Osteoblast (primary cell): ENCODE data around the gene AXIN2. TPM values are rescaled to one million over a fixed set of nuclear protein-coding genes. Genes with fewer than 3 reads are reported as not detected.

Experiments
- DNase-seq: peaks from one replicate; pipeline ENCODE4 v3.0.0; 2011; ENCODE audit warnings: low spot score, mixed read lengths; ENCODE audit not compliant: insufficient read length; ENCODE audit errors: missing footprints
- H2AFZ ChIP-seq: 2 replicates; pipeline ENCODE4 v1.6.0; 2011; ENCODE audit warnings: mild to moderate bottlenecking, low read length
- H3K27ac ChIP-seq: 2 replicates; pipeline ENCODE4 v1.5.1; 2011; ENCODE audit warnings: mild to moderate bottlenecking, low read depth, low read length, moderate library complexity
- H3K27me3 ChIP-seq: 2 replicates; pipeline ENCODE4 v1.6.0; 2012; ENCODE audit warnings: mild to moderate bottlenecking, control low read depth, inconsistent platforms, low read length, moderate library complexity; ENCODE audit not compliant: insufficient read depth
- H3K36me3 ChIP-seq: 2 replicates; pipeline ENCODE4 v1.5.1; 2011; ENCODE audit warnings: mild to moderate bottlenecking, low read length, control low read depth, moderate library complexity; ENCODE audit not compliant: insufficient read depth
- H3K4me1 ChIP-seq: 2 replicates; pipeline ENCODE4 v1.5.1; 2011; ENCODE audit warnings: mild to moderate bottlenecking, low read length, control low read depth, moderate library complexity; ENCODE audit not compliant: insufficient read depth
- H3K4me2 ChIP-seq: 2 replicates; pipeline ENCODE4 v1.6.0; 2011; ENCODE audit warnings: mild to moderate bottlenecking, low read length; ENCODE audit not compliant: insufficient read depth
- H3K4me3 ChIP-seq: fragments of 200-600 bp; sonication (generic); 3 replicates; pipeline ENCODE4 v1.5.1; 2012; ENCODE audit warnings: mild to moderate bottlenecking, low read length, inconsistent platforms; ENCODE audit not compliant: insufficient read depth
- H3K79me2 ChIP-seq: 2 replicates; pipeline ENCODE4 v1.6.0; 2012; ENCODE audit warnings: mild to moderate bottlenecking, low read length, control low read depth, inconsistent platforms; ENCODE audit not compliant: insufficient read depth
- H3K9me3 ChIP-seq: 2 replicates; pipeline ENCODE4 v1.5.1; 2011; ENCODE audit warnings: low read depth, low read length, control low read depth
- H4K20me1 ChIP-seq: 2 replicates; pipeline ENCODE4 v1.6.0; 2012; ENCODE audit warnings: mild to moderate bottlenecking, low read length, control low read depth; ENCODE audit not compliant: insufficient read depth
- total RNA-seq: library from RNA; depleted of rRNA; stranded (reverse); fragments of >200 nt; gene quantifications from 2 replicates; pipeline ENCODE4 v1.2.3, GENCODE V29; 2012
- TF ChIP-seq, protein P1 (sequence below): IDR thresholded peaks from 2 replicates; pipeline ENCODE4 v1.5.1; 2011; ENCODE audit warnings: mild to moderate bottlenecking, low read depth, low read length, moderate library complexity; ENCODE audit errors: extremely low read depth

AXIN2 gene
- total RNA-seq, 1 donor = 5.1 TPM

DNA sequence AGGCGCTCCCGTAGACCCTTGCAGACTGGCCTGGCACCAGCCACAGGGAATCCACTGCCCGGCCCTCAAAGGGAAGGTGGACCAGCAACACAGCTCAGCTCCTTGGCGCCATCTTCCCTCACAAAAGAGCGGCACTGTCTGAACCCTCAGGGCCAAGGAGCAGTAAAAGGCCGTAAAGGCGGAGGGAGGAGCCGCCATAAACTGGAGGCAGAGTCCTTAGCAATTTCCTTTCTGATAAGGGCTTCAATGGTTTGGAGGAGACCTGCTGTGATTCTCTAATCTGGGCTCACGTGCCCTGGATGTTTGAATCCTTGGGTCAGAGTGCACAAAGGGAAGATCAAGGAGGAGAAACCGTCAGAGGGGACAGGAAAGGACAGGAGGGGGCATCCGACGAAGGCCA, 15.5 kb upstream of the AXIN2 start:
- H3K27me3 ChIP-seq = no peaks in the 10 kb centered on the region
- no peaks in the 10 kb centered on the region for H3K36me3 ChIP-seq
- H2AFZ ChIP-seq = no peak overlapping the region
- H3K4me3 ChIP-seq = no peak overlapping the region
- TF ChIP-seq, protein P1, sequence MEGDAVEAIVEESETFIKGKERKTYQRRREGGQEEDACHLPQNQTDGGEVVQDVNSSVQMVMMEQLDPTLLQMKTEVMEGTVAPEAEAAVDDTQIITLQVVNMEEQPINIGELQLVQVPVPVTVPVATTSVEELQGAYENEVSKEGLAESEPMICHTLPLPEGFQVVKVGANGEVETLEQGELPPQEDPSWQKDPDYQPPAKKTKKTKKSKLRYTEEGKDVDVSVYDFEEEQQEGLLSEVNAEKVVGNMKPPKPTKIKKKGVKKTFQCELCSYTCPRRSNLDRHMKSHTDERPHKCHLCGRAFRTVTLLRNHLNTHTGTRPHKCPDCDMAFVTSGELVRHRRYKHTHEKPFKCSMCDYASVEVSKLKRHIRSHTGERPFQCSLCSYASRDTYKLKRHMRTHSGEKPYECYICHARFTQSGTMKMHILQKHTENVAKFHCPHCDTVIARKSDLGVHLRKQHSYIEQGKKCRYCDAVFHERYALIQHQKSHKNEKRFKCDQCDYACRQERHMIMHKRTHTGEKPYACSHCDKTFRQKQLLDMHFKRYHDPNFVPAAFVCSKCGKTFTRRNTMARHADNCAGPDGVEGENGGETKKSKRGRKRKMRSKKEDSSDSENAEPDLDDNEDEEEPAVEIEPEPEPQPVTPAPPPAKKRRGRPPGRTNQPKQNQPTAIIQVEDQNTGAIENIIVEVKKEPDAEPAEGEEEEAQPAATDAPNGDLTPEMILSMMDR = no peak
- no peak overlapping the region for H3K27ac ChIP-seq
- no peaks in the 10 kb centered on the region for H3K79me2 ChIP-seq
- no peaks in the 10 kb centered on the region for H3K4me1 ChIP-seq
- no peak for DNase-seq
- no peaks in the 10 kb centered on the region for H4K20me1 ChIP-seq
- no peaks in the 10 kb centered on the region for H3K9me3 ChIP-seq
- no peak overlapping the region for H3K4me2 ChIP-seq

- Histone ChIP-seq H3K27ac (no peak overlapping the region), H3K36me3 (no peaks in the 10 kb centered on the region), H2AFZ (no peak overlapping the region), H3K9me3 (no peaks in the 10 kb centered on the region), H4K20me1 (no peaks in the 10 kb centered on the region), H3K27me3 (no peaks in the 10 kb centered on the region), H3K4me2 (no peak overlapping the region), H3K4me1 (no peaks in the 10 kb centered on the region), H3K4me3 (no peak overlapping the region), H3K79me2 (no peaks in the 10 kb centered on the region)
- TF ChIP-seq, protein P1 = no peak
- DNase-seq = no peak
Observed at GRCh38 chr17:65573282-65573602, 11.8 kb upstream of the AXIN2 start.

DNA sequence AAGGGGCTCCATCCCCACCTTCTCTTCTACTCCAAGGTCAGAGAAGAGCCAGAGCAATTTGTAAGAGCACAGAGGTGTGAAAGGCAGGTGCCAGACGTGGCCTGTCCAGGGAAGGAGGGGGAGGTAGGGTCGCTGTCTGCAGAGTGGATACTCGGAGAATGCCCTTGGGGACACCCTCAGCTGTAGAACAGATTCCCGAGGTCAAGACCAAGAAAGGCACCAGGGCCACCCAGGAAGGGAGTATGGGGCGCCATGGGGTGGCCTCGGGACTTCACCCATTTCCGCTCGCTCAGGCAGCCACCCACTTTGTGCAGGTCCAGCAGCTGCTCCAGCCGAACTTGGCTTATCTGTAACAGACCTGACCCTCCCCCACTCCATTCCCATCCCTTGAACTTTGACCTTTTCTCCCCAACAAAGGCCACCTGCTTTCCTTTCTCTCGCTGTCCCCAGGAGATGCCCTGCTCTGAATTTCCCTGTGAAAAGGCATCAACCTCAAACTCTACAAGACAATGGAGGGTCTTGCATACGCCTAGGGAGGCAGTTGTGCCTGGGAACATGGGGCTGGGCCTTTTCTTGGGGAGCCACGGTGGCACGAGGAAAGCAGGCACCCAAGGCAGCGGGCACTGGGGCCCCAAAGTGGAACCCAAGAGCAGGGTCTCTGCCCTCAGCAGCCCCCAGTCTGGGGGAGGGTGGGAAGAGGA, 11.3 kb upstream of the AXIN2 start:
- Histone ChIP-seq H4K20me1 (no peaks in the 10 kb centered on the region), H3K4me2 (no peak overlapping the region), H3K9me3 (no peaks in the 10 kb centered on the region), H3K27ac (no peak overlapping the region), H2AFZ (no peak overlapping the region), H3K27me3 (no peaks in the 10 kb centered on the region), H3K79me2 (no peaks in the 10 kb centered on the region), H3K36me3 (no peaks in the 10 kb centered on the region), H3K4me1 (no peaks in the 10 kb centered on the region), H3K4me3 (no peak overlapping the region)
- no peak for DNase-seq
- TF ChIP-seq, protein P1 = no peak

GRCh38 chr17:65572186-65572580, 10.7 kb upstream of the AXIN2 start:
- H2AFZ ChIP-seq = no peak overlapping the region
- no peaks in the 10 kb centered on the region for H3K36me3 ChIP-seq
- no peaks in the 10 kb centered on the region for H3K4me1 ChIP-seq
- no peak for DNase-seq
- H3K4me3 ChIP-seq = no peak overlapping the region
- TF ChIP-seq, protein P1 = no peak
- no peaks in the 10 kb centered on the region for H3K9me3 ChIP-seq
- no peaks in the 10 kb centered on the region for H3K79me2 ChIP-seq
- no peaks in the 10 kb centered on the region for H3K27me3 ChIP-seq
- no peak overlapping the region for H3K27ac ChIP-seq
- no peaks in the 10 kb centered on the region for H4K20me1 ChIP-seq
- no peak overlapping the region for H3K4me2 ChIP-seq
